ENCODE measurements around the gene LRIF1.
A peak's percentile ranks its signal among the peaks of the same experiment; 100 is the strongest.

GRCh38 chr1:110962892-110963690, 631 bp downstream of the LRIF1 start:
- peak in 2 of 3 experiments; percentile 1 to 5; a peak in 1 of 6 replicates for TF ChIP-seq CTCF (IDR thresholded peaks at IDR 0.05 in 2 of 3, conservative IDR thresholded peaks at IDR 0.05 in 1 of 3; ENCODE audit: control insufficient read depth in 2 of 3, extremely low read depth in 1 of 3, insufficient read depth in 1 of 3, low read depth in 3 of 3, low read length in 3 of 3)
- no peak for TF ChIP-seq TCF12 (IDR thresholded peaks at IDR 0.05; ENCODE audit: low read depth, low read length)
- TF ChIP-seq CREM (IDR thresholded peaks at IDR 0.05; ENCODE audit: low read depth): peak; percentile 16; the same call in 1 of the 2 replicates
- TF ChIP-seq HCFC1 (IDR thresholded peaks at IDR 0.05; ENCODE audit: low read length): no peak

Measured in GM12878 (cell line).